Activated CD8-positive, alpha-beta memory T cell treated with anti-CD3 and anti-CD28 coated beads, Interleukin-2, amount 50 U/mL, for 1 hour (primary cell): ENCODE results near the gene LENEP.
A peak's percentile ranks its signal among the peaks of the same experiment; 100 is the strongest.
"Not testable (repeated sequence)": the region's sequence is repeated elsewhere in the genome, so short reads cannot be mapped to it uniquely, and the experiment has no call there.

Experiments
- DNase-seq: peaks from one replicate; pipeline ENCODE4 v3.0.0-alpha.2; 2020; ENCODE audit errors: extremely low read depth

LENEP gene

GRCh38 chr1:154974808-154975408 lies 18.5 kb upstream of the LENEP start:
- DNase-seq: peak; percentile 93

GRCh38 chr1:154975409-154976059 lies 17.9 kb upstream of the LENEP start:
- DNase-seq: no peak

GRCh38 chr1:154977762-154978161 lies 15.6 kb upstream of the LENEP start:
- not testable (repeated sequence) for DNase-seq

- DNase-seq: no peak
These were observed 15.0 kb upstream of the LENEP start for GRCh38 chr1:154978360-154978759.

- no peak for DNase-seq
These were observed 11.0 kb upstream of the LENEP start for GRCh38 chr1:154982341-154982740.

- DNase-seq: peak; percentile 90
These were observed 10.3 kb upstream of the LENEP start, which contains the start of gene FLAD1 for GRCh38 chr1:154982897-154983648. Gene FLAD1 (plus strand): TSS chr1:154983344. CDS start chr1:154983695, 351 bp downstream.

- no peak for DNase-seq
These were observed 9.5 kb upstream of the LENEP start for GRCh38 chr1:154983776-154984466.

GRCh38 chr1:154986736-154987135 lies 6.7 kb upstream of the LENEP start:
- DNase-seq: not testable (repeated sequence)

GRCh38 chr1:154987326-154987725 lies 6.1 kb upstream of the LENEP start:
- DNase-seq: no peak

- DNase-seq: no peak
These were observed 5.1 kb upstream of the LENEP start for GRCh38 chr1:154988058-154988954.

- DNase-seq: no peak
These were observed 4.1 kb upstream of the LENEP start for GRCh38 chr1:154989195-154989860.

GRCh38 chr1:154990276-154990675 lies 3.1 kb upstream of the LENEP start:
- no peak for DNase-seq

GRCh38 chr1:154992721-154993571 lies 440 bp upstream of the LENEP start:
- no peak for DNase-seq

- DNase-seq: no peak
These were observed 842 bp downstream of the LENEP start for GRCh38 chr1:154994269-154994587.

- DNase-seq: no peak
These were observed 1.2 kb downstream of the LENEP start for GRCh38 chr1:154994591-154994990.

GRCh38 chr1:154995301-154995983 lies 2.1 kb downstream of the LENEP start:
- not testable (repeated sequence) for DNase-seq

GRCh38 chr1:154996966-154997701 lies 3.7 kb downstream of the LENEP start:
- no peak for DNase-seq

GRCh38 chr1:154998201-154998780 lies 4.9 kb downstream of the LENEP start:
- DNase-seq: no peak
